NB4 (cell line): ENCODE measurements around the gene SPATA31E1.

Experiments
- DNase-seq: peaks from one replicate; pipeline ENCODE4 v3.0.0; 2010; ENCODE audit warnings: low read depth
- H3K4me3 ChIP-seq: one replicate; pipeline ENCODE4 v1.5.1; 2011; ENCODE audit warnings: mild to moderate bottlenecking, low read depth, low read length, moderate library complexity
- CTCF ChIP-seq: IDR thresholded peaks from one replicate; pipeline ENCODE4 v1.5.1; 2012; ENCODE audit warnings: low read depth, low read length
- MAX ChIP-seq: IDR thresholded peaks from 2 replicates; pipeline ENCODE4 v1.6.1; 2011; ENCODE audit warnings: low read depth, low read length
- MYC ChIP-seq: IDR thresholded peaks from 2 replicates; pipeline ENCODE4 v1.6.1; 2011; ENCODE audit warnings: low read depth, low read length
- POLR2A ChIP-seq: IDR thresholded peaks from 2 replicates; pipeline ENCODE4 v1.6.1; 2011; ENCODE audit warnings: mild to moderate bottlenecking; ENCODE audit not compliant: insufficient read length; ENCODE audit errors: extremely low read depth

SPATA31E1 gene

GRCh38 chr9:87871425-87872078 lies 11.1 kb upstream of the SPATA31E1 start:
- no peak for DNase-seq
- no peak for TF ChIP-seq CTCF
- H3K4me3 ChIP-seq = no peak overlapping the region

- TF ChIP-seq MYC (no peak), CTCF (no peak), POLR2A (no peak), MAX (no peak)
- H3K4me3 ChIP-seq = no peak overlapping the region
These were observed 10.5 kb upstream of the SPATA31E1 start for GRCh38 chr9:87872079-87872624.

GRCh38 chr9:87873607-87874303 lies 8.9 kb upstream of the SPATA31E1 start:
- H3K4me3 ChIP-seq = no peak overlapping the region
- TF ChIP-seq MYC (no peak), POLR2A (no peak), MAX (no peak)
- no peak for DNase-seq

More at GRCh38 chr9:87872079-87872624, 10.5 kb upstream of the SPATA31E1 start:
- DNase-seq = no peak

- no peak for DNase-seq
- TF ChIP-seq POLR2A (no peak), CTCF (no peak), MAX (no peak), MYC (no peak)
These were observed 8.4 kb upstream of the SPATA31E1 start for GRCh38 chr9:87874304-87874623.

GRCh38 chr9:87875060-87875459 lies 7.6 kb upstream of the SPATA31E1 start:
- TF ChIP-seq MAX (no peak), CTCF (no peak), POLR2A (no peak), MYC (no peak)
- H3K4me3 ChIP-seq = no peak overlapping the region
- DNase-seq = no peak

More at GRCh38 chr9:87874304-87874623, 8.4 kb upstream of the SPATA31E1 start:
- no peak overlapping the region for H3K4me3 ChIP-seq

- no peak for TF ChIP-seq CTCF
- H3K4me3 ChIP-seq = no peak overlapping the region
- DNase-seq = no peak
These were observed 6.7 kb upstream of the SPATA31E1 start for GRCh38 chr9:87875831-87876545.
